GM11168 (cell line): ENCODE data around the gene EDN3.
"Not testable (repeated sequence)": the region's sequence is repeated elsewhere in the genome, so short reads cannot be mapped to it uniquely, and the experiment has no call there.

ENCODE experiments used
- in situ Hi-C: fragments of 300-500 bp; cut with MboI; formaldehyde crosslinking; loops from one replicate; pipeline ENCODE4 v1.12.0; 2022; ENCODE audit warnings: low sequenced_read_pairs; ENCODE audit not compliant: unreplicated experiment

Gene EDN3

GRCh38 chr20:59358793-59359192 is 58.4 kb downstream of the EDN3 start:
- in situ Hi-C loops = not testable (repeated sequence)

GRCh38 chr20:59359906-59360725 is 59.7 kb downstream of the EDN3 start:
- in situ Hi-C loops = no loop called here

- in situ Hi-C loops = no loop called here
Observed at GRCh38 chr20:59360934-59361333, 60.5 kb downstream of the EDN3 start.

GRCh38 chr20:59361411-59361810 is 61.0 kb downstream of the EDN3 start:
- in situ Hi-C loops = no loop called here

- in situ Hi-C loops = no loop called here
Observed at GRCh38 chr20:59363101-59363500, 62.7 kb downstream of the EDN3 start.

- in situ Hi-C loops = no loop called here
Observed at GRCh38 chr20:59364611-59365010, 64.2 kb downstream of the EDN3 start.

- in situ Hi-C loops = no loop called here
Observed at GRCh38 chr20:59365611-59366285, 65.3 kb downstream of the EDN3 start.

- in situ Hi-C loops = no loop called here
Observed at GRCh38 chr20:59371431-59371830, 71.0 kb downstream of the EDN3 start.

- in situ Hi-C loops = no loop called here
Observed at GRCh38 chr20:59374261-59374660, 73.8 kb downstream of the EDN3 start.

- in situ Hi-C loops = no loop called here
Observed at GRCh38 chr20:59375541-59375940, 75.1 kb downstream of the EDN3 start.
